ENCODE results near the gene PRKN. TPM values are rescaled to one million over a fixed set of nuclear protein-coding genes. Genes with fewer than 3 reads are reported as not detected.

PRKN gene
- total and polyA plus RNA-seq, 2 experiments from 2014 or later, result 2.3 to 3.9 TPM

- H3K79me2 ChIP-seq, result no peaks in the 10 kb centered on the region
- WGBS (ENCODE audit: low lambda C conversion rate, missing lambda C conversion rate), result 86% methylated on average over 5 of the region's 5 CpGs
Measured at GRCh38 chr6:161954699-161955276, 772.8 kb downstream of the PRKN start.

GRCh38 chr6:161954077-161954476, 773.5 kb downstream of the PRKN start:
- DNase-seq (ENCODE audit: low spot score), result no peak
- no peaks in the 10 kb centered on the region for H3K36me3 ChIP-seq (replicated peaks; ENCODE audit: insufficient read depth, low read depth)
- no peak for TF ChIP-seq CTCF (IDR thresholded peaks at IDR 0.05; ENCODE audit: poor library complexity)
- H2AFZ ChIP-seq, result no peak overlapping the region
- H3K79me2 ChIP-seq, result no peaks in the 10 kb centered on the region
- H3K27me3 ChIP-seq, result no peaks in the 10 kb centered on the region
- H3K4me1 ChIP-seq (ENCODE audit: insufficient read depth), result no peaks in the 10 kb centered on the region
- H3K4me2 ChIP-seq, result no peak overlapping the region
- 86% methylated on average over 10 of the region's 10 CpGs for WGBS (ENCODE audit: low lambda C conversion rate, missing lambda C conversion rate)
- H4K20me1 ChIP-seq (ENCODE audit: insufficient read depth, poor library complexity, severe bottlenecking), result no peaks in the 10 kb centered on the region
- H3K27ac ChIP-seq, result no peak overlapping the region
- H3K4me3 ChIP-seq, result no peak overlapping the region
- no peaks in the 10 kb centered on the region for H3K9me2 ChIP-seq (replicated peaks; ENCODE audit: insufficient read depth)
- no peaks in the 10 kb centered on the region for H3K9me3 ChIP-seq (ENCODE audit: low read depth)

More at GRCh38 chr6:161954699-161955276, 772.8 kb downstream of the PRKN start:
- H4K20me1 ChIP-seq (ENCODE audit: insufficient read depth, poor library complexity, severe bottlenecking), result no peaks in the 10 kb centered on the region
- H3K27ac ChIP-seq, result no peak overlapping the region
- H3K4me3 ChIP-seq, result no peak overlapping the region
- H3K27me3 ChIP-seq, result no peaks in the 10 kb centered on the region
- H2AFZ ChIP-seq, result no peak overlapping the region
- no peaks in the 10 kb centered on the region for H3K9me3 ChIP-seq (ENCODE audit: low read depth)
- H3K4me1 ChIP-seq (ENCODE audit: insufficient read depth), result no peaks in the 10 kb centered on the region
- DNase-seq (ENCODE audit: low spot score), result no peak
- H3K36me3 ChIP-seq (replicated peaks; ENCODE audit: insufficient read depth, low read depth), result no peaks in the 10 kb centered on the region
- TF ChIP-seq CTCF (IDR thresholded peaks at IDR 0.05; ENCODE audit: poor library complexity) (no peak), EZH2phosphoT487 (IDR thresholded peaks at IDR 0.05; ENCODE audit: low read depth, severe bottlenecking, unreplicated experiment) (no peak), EZH2 (IDR thresholded peaks at IDR 0.05; ENCODE audit: borderline replicate concordance) (no peak)
- no peaks in the 10 kb centered on the region for H3K9me2 ChIP-seq (replicated peaks; ENCODE audit: insufficient read depth)
- no peak overlapping the region for H3K4me2 ChIP-seq

GRCh38 chr6:161951126-161951525, 776.4 kb downstream of the PRKN start:
- DNase-seq (ENCODE audit: low spot score), result no peak
- Histone ChIP-seq H3K27ac (no peak overlapping the region), H3K4me2 (no peak overlapping the region), H3K4me3 (no peak overlapping the region), H3K9me3 (ENCODE audit: low read depth) (no peaks in the 10 kb centered on the region), H3K79me2 (no peaks in the 10 kb centered on the region), H2AFZ (no peak overlapping the region), H3K36me3 (replicated peaks; ENCODE audit: insufficient read depth, low read depth) (no peaks in the 10 kb centered on the region), H4K20me1 (ENCODE audit: insufficient read depth, poor library complexity, severe bottlenecking) (no peaks in the 10 kb centered on the region), H3K27me3 (no peaks in the 10 kb centered on the region), H3K9me2 (replicated peaks; ENCODE audit: insufficient read depth) (no peaks in the 10 kb centered on the region), H3K4me1 (ENCODE audit: insufficient read depth) (no peaks in the 10 kb centered on the region)
- TF ChIP-seq EZH2 (IDR thresholded peaks at IDR 0.05; ENCODE audit: borderline replicate concordance), result no peak
- TF ChIP-seq EZH2phosphoT487 (IDR thresholded peaks at IDR 0.05; ENCODE audit: low read depth, severe bottlenecking, unreplicated experiment), result no peak
- no peak for TF ChIP-seq CTCF (IDR thresholded peaks at IDR 0.05; ENCODE audit: poor library complexity)
- WGBS (ENCODE audit: low lambda C conversion rate, missing lambda C conversion rate), result 80% methylated on average over 2 of the region's 2 CpGs

- no peaks in the 10 kb centered on the region for H3K4me1 ChIP-seq (ENCODE audit: insufficient read depth)
- 100% methylated on average over 2 of the region's 2 CpGs for WGBS (ENCODE audit: low lambda C conversion rate, missing lambda C conversion rate)
- H3K36me3 ChIP-seq (replicated peaks; ENCODE audit: insufficient read depth, low read depth), result no peaks in the 10 kb centered on the region
- no peaks in the 10 kb centered on the region for H3K79me2 ChIP-seq
- H3K4me2 ChIP-seq, result no peak overlapping the region
- no peak overlapping the region for H2AFZ ChIP-seq
- H3K9me3 ChIP-seq (ENCODE audit: low read depth), result no peaks in the 10 kb centered on the region
- no peaks in the 10 kb centered on the region for H3K9me2 ChIP-seq (replicated peaks; ENCODE audit: insufficient read depth)
- H3K4me3 ChIP-seq, result no peak overlapping the region
- no peaks in the 10 kb centered on the region for H4K20me1 ChIP-seq (ENCODE audit: insufficient read depth, poor library complexity, severe bottlenecking)
- H3K27ac ChIP-seq, result no peak overlapping the region
- DNase-seq (ENCODE audit: low spot score), result no peak
- no peaks in the 10 kb centered on the region for H3K27me3 ChIP-seq
- TF ChIP-seq EZH2phosphoT487 (IDR thresholded peaks at IDR 0.05; ENCODE audit: low read depth, severe bottlenecking, unreplicated experiment) (no peak), EZH2 (IDR thresholded peaks at IDR 0.05; ENCODE audit: borderline replicate concordance) (no peak), CTCF (IDR thresholded peaks at IDR 0.05; ENCODE audit: poor library complexity) (no peak)
Measured at GRCh38 chr6:161949531-161949930, 778.0 kb downstream of the PRKN start.
